ENCODE measurements around the gene TMEM207. TPM values are rescaled to one million over a fixed set of nuclear protein-coding genes. Genes with fewer than 3 reads are reported as not detected.

Gene TMEM207
- not detected in 5 replicates for total RNA-seq (2022; extraction: Qiagen RNA extraction)

DNA sequence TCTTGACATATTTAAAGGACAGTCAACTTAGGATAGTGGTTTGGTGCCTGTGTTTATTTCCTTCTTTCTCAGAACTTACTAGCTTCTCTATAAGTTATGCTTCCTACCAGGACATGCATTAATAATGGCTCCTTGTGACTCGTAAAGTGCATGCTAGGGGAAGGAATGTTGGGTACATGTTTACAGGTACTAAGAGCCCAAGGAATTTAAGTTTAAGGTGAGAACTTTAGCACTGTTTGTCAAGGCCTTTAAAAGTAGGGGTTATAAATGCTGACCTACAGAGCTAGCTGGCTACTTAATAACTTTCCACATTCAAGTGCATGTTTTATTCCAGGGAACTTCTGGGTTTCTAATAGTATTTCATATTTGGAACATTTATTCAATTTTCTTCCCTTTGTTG lies at the start of gene TMEM207:
TMEM207 (minus strand) TSS at position 101 of the 400 bp plus-strand sequence; CDS start at position 9, 92 bp downstream.

DNA sequence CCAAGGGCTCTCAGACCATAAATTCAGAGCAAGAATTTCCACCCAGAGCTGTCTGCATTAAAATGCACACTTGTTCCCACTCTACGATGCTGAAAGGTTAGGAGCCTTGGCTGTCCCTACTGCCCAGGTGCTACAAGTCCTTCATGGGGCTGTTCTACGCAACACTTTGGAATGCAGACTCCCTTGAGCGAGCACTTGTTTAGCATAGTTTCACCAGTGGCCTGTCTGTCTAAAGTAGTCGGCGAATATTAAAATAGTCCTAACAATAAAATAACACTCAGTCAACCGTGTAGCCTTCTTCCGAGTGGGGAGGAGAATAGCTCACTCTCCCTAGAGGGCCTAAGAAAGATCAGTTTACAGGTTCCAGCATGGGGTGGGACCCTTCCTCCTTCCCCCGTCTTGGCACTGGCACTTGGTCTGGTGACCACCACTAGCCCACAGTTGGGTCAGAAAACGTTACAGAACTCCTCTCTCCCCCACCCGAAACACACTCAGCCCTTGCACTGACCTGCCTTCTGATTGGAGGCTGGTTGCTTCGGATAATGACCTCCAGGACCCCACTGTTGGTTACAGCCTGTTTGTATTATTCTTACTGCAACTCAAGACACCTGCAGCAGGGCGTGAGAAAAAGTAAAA lies 62.0 kb downstream of the TMEM207 start, which contains the start of gene CLDN16:
CLDN16 (plus strand) TSS at position 586 of the 636 bp plus-strand sequence. CDS start 167 bp downstream, outside the sequence.

Other genes with a start within 250 kb of the TMEM207 start
- gene CLDN1, start 127.5 kb downstream of the TMEM207 start, total RNA-seq (2022; extraction: Qiagen RNA extraction) = 15.3 to 20.2 TPM (median 18.5 TPM) in 5 replicates
- 0.03 to 0.16 TPM (median 0.09 TPM) in 5 replicates for gene CLDN16, start 61.7 kb downstream of the TMEM207 start, total RNA-seq (2022; extraction: Qiagen RNA extraction)
- gene IL1RAP, start 64.2 kb upstream of the TMEM207 start, total RNA-seq (2022; extraction: Qiagen RNA extraction) = 4.0 to 6.0 TPM (median 4.7 TPM) in 5 replicates

All from A549 treated with AZD2906 at 1 μM for 4 hours (cell line).